Measurements from ENCODE around the gene D2HGDH.

D2HGDH gene

DNA sequence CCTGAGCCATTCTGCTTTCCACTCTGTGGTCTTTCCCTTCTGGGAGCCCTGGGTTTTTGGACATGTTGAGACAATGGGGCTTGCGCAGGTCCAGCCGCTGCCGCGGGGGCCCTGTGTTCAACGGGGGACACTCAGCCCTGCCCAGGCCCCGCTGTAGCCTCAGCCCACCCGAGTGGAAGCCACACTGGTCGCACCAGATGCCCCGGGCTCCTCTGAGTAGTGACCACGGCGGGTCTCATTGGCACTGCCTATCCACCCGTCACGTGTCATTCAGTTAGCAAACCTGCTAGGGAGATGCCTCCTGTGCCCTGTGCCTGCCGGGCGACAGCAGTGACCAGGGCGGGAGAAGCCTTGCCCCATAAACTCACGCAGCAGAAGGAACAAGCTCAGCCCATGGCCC is 19.1 kb downstream of the D2HGDH start:
- TF ChIP-seq POLR2AphosphoS5 (IDR thresholded peaks at IDR 0.05; ENCODE audit: low read depth, low read length) (no peak), SIN3A (IDR thresholded peaks at IDR 0.05; ENCODE audit: borderline replicate concordance, insufficient read depth, low read length) (no peak), FOXP2 (optimal IDR thresholded peaks at IDR 0.05; ENCODE audit: borderline replicate concordance, extremely low read depth, extremely low read length, insufficient read depth) (no peak), TAF1 (IDR thresholded peaks at IDR 0.05; ENCODE audit: borderline replicate concordance, insufficient read depth, low read length) (no peak)
- TF ChIP-seq, protein P1, sequence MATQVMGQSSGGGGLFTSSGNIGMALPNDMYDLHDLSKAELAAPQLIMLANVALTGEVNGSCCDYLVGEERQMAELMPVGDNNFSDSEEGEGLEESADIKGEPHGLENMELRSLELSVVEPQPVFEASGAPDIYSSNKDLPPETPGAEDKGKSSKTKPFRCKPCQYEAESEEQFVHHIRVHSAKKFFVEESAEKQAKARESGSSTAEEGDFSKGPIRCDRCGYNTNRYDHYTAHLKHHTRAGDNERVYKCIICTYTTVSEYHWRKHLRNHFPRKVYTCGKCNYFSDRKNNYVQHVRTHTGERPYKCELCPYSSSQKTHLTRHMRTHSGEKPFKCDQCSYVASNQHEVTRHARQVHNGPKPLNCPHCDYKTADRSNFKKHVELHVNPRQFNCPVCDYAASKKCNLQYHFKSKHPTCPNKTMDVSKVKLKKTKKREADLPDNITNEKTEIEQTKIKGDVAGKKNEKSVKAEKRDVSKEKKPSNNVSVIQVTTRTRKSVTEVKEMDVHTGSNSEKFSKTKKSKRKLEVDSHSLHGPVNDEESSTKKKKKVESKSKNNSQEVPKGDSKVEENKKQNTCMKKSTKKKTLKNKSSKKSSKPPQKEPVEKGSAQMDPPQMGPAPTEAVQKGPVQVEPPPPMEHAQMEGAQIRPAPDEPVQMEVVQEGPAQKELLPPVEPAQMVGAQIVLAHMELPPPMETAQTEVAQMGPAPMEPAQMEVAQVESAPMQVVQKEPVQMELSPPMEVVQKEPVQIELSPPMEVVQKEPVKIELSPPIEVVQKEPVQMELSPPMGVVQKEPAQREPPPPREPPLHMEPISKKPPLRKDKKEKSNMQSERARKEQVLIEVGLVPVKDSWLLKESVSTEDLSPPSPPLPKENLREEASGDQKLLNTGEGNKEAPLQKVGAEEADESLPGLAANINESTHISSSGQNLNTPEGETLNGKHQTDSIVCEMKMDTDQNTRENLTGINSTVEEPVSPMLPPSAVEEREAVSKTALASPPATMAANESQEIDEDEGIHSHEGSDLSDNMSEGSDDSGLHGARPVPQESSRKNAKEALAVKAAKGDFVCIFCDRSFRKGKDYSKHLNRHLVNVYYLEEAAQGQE (IDR thresholded peaks at IDR 0.05; ENCODE audit: insufficient read depth in 1 of 2, low read depth in 2 of 2, low read length in 2 of 2): no peak

- TF ChIP-seq, protein P1 (IDR thresholded peaks at IDR 0.05; ENCODE audit: insufficient read depth in 1 of 2, low read depth in 2 of 2, low read length in 2 of 2): no peak
- no peak for TF ChIP-seq POLR2AphosphoS5 (IDR thresholded peaks at IDR 0.05; ENCODE audit: low read depth, low read length)
- no peak for TF ChIP-seq SIN3A (IDR thresholded peaks at IDR 0.05; ENCODE audit: borderline replicate concordance, insufficient read depth, low read length)
- TF ChIP-seq FOXP2 (optimal IDR thresholded peaks at IDR 0.05; ENCODE audit: borderline replicate concordance, extremely low read depth, extremely low read length, insufficient read depth): no peak
- no peak for TF ChIP-seq TAF1 (IDR thresholded peaks at IDR 0.05; ENCODE audit: borderline replicate concordance, insufficient read depth, low read length)
Measured at GRCh38 chr2:241754042-241754441, 19.6 kb downstream of the D2HGDH start.

- TF ChIP-seq TAF1 (IDR thresholded peaks at IDR 0.05; ENCODE audit: borderline replicate concordance, insufficient read depth, low read length): no peak
- TF ChIP-seq FOXP2 (optimal IDR thresholded peaks at IDR 0.05; ENCODE audit: borderline replicate concordance, extremely low read depth, extremely low read length, insufficient read depth): no peak
Measured at GRCh38 chr2:241755166-241755565, 20.7 kb downstream of the D2HGDH start.

DNA sequence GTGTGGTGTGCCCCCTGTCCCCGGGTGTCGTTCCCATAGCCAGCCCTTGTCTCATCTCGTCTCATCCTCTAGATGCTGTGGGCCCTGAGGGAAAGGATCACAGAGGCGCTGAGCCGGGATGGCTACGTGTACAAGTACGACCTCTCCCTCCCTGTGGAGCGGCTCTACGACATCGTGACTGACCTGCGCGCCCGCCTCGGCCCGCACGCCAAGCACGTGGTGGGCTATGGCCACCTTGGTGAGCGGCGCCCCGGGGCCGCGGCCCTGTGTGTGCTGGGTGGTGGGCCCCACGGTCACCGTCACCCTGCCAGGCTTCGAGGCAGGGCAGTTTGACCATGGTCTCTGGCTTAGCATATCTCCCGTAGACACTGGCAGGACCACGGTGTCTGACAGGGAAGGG is 21.3 kb downstream of the D2HGDH start:
- TF ChIP-seq TAF1 (IDR thresholded peaks at IDR 0.05; ENCODE audit: borderline replicate concordance, insufficient read depth, low read length) (no peak), SIN3A (IDR thresholded peaks at IDR 0.05; ENCODE audit: borderline replicate concordance, insufficient read depth, low read length) (no peak), POLR2AphosphoS5 (IDR thresholded peaks at IDR 0.05; ENCODE audit: low read depth, low read length) (no peak), FOXP2 (optimal IDR thresholded peaks at IDR 0.05; ENCODE audit: borderline replicate concordance, extremely low read depth, extremely low read length, insufficient read depth) (no peak)
- TF ChIP-seq, protein P1 (IDR thresholded peaks at IDR 0.05; ENCODE audit: insufficient read depth in 1 of 2, low read depth in 2 of 2, low read length in 2 of 2): no peak

DNA sequence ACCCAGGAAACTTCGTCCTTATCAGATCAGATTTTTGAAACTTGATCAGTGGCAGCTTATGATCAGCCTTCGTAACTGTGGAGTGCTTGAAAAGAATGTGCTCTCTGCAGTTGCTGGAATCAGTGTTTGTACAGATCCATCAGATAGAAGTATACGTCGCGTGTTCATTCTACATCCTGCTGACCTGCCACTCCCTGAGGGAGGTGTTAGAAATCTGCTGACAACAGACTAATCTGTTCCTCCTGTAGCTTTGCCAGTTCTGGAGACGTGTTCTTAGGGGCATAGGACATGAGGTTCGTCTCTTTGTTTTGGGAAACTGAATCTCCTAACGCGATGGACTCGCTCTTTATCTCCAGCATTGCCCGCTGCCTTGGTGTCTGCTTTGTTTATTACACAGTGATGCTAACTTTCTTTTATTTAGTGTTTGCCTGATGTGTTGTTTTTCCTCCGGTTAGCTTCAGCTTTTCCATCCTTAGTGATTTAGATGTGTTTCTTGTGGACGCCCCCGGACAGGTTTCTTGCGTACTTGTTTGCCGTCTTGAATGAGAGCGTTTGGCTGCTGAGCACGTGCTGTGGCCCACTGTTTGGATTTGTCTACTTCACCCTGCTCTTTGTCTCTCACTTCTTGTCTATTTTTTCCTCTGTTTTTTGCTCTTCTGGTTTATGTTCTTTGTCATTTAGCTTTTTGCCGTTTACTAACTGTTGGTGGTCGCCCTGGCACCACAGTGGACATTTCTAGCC is 24.8 kb downstream of the D2HGDH start:
- no peak for TF ChIP-seq POLR2AphosphoS5 (IDR thresholded peaks at IDR 0.05; ENCODE audit: low read depth, low read length)
- no peak for TF ChIP-seq TAF1 (IDR thresholded peaks at IDR 0.05; ENCODE audit: borderline replicate concordance, insufficient read depth, low read length)
- TF ChIP-seq FOXP2 (optimal IDR thresholded peaks at IDR 0.05; ENCODE audit: borderline replicate concordance, extremely low read depth, extremely low read length, insufficient read depth): no peak
- TF ChIP-seq, protein P1 (IDR thresholded peaks at IDR 0.05; ENCODE audit: insufficient read depth in 1 of 2, low read depth in 2 of 2, low read length in 2 of 2): no peak
- TF ChIP-seq SIN3A (IDR thresholded peaks at IDR 0.05; ENCODE audit: borderline replicate concordance, insufficient read depth, low read length): no peak

Measured in PFSK-1 (cell line).